NCI-H2029 treated with DMSO at 0.1 percent for 48 hours (cell line): ENCODE results near the gene KCNIP2.

Experiments
- DNase-seq: peaks from one replicate; lab custom pipeline; 2025; lab: John Stamatoyannopoulos, UW

Gene KCNIP2

GRCh38 chr10:101782811-101783735 lies 60.5 kb downstream of the KCNIP2 start, which contains the start of gene NPM3:
Gene NPM3 (minus strand): TSS chr10:101783446. CDS start chr10:101783390, 56 bp downstream.
- DNase-seq: no peak

DNA sequence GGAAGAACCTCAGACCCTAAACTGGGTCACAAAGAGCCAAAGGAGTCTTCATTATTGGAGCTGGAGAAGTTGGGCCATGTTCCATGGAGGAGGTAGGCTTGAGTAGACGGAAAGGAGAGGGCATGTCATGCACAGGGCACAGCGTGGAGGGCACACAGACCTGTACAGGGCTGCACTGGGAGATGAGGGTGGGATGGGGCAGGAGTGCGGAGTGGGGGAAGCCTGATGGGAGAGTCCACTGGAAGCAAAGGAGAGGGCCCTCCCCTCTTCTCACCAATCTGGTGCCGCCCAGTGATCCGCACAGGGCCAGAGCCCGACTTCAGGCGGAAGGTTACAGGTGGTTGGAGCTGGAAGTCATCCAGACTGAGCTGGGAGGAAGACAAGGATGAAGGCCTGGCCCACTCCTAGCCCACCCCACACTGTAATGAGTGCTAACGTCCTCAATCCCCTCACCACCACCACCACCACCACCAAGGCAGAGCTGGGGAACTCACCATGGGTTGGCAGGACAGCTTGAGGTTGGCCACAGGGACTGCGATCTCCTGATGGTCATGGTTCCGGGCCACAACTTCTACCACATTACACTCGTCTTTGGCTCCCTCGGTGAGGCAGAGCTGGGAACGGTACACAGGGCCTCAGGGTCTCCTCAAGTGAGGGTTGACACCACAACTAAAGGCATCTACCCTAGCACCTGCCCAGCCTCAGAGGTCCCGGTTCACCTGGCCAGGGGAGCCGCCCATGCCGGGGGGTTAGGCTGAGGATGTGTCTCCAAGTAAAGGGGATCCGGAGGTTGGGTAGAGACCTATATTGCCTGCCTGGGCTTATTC lies 61.4 kb downstream of the KCNIP2 start:
- DNase-seq: no peak

- no peak for DNase-seq
These were observed 62.0 kb downstream of the KCNIP2 start for GRCh38 chr10:101781655-101781983.

DNA sequence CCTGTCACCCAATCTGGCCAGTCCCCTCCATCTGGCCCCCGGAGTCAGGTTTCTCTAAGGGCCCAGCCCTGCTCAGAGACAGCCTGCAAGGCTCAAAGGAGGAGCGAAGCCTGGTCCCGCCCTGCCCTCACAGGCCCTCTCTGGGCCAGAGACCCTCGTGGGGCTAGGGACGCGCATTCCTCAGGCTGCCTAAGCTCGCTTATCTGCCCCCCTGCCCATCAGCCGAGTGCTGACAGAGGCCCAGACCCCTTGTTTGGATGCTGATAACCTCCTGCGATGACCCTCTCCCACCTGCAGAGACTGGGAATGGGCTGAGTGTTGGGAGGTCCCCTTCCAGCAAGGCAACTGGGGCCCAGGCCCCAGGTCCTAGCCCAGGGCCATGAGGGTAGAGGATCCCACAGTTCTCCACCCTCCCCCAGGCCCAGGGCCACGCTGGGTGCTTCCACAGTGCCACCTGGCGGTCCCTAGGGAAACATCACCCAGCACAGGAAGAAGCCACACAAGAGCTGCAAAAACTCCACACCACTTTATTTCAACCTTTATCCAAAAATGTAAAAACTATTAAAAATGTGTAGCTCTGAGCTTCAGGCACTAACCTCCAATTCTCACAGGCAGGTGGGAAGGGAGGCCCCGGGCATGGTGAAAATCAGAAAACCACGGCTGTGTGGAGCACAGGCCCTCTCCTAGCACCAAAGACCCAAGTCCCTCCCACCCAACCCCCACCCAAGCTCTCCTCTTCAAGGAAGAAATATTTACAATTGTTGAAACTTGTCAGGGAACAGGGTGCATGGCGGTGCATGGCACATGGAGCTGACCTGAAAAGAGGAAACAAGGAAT lies 62.6 kb downstream of the KCNIP2 start:
- peak; percentile 7 for DNase-seq

DNA sequence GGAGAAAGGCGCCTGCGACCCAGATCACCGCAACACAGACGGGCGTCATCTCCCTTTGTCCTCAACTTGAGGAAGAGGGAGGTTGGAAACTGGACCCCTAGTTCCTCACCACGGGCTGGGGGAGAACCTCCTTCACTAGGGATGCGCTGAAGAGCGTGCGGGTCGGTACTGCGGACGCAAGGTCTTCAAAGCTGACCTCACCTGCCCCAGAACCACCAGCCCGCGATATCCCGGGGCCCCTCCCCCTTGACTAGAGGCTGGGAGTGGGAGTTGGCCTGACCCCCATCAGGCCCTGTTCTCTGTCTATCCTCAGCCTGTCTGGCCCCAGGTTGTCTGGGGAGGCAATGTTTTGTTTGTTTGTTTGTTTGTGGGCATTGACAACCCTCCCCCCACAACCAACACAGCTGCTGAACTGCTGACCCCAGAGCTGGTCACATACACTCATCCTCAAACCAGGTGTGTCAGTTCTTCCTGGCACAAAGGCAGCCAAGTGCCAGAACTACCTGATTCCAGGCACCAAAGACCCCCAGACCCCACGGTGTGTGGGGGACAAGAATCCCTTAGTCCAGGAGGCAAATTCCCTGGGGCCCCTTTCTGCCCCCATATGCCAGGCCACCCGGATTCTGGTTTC lies 63.3 kb downstream of the KCNIP2 start:
- no peak for DNase-seq

DNA sequence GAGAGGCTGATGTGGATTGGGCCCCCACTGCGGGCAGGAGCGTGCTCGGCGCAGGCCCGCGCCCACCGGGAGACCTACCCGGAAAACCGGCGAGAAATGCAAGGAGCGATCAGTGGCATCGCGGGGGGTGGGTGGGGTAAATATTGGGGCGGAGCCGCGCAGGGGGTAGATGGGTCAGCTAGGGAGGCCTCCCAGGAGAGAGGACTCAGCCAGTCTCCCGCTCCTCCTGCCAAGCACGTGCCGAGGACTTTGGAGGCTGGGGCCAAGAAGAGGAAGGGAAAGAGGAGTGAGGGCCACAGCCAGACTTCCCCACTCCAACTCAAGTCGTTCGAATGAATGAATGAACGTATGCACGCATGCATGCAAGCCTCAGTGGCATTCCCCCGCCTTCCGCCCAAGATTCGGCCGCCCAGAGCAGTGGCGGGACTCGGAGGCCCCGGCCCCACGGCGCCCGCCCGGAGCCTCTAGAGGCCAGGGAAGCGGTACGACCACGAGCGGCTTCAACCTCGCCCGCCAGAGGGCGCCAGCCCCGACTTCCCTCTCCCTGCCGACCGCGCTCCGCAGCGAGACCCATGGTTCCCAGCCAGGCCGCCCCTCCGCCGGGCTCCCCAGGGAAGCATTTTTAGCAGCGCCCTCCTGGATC lies 63.9 kb downstream of the KCNIP2 start:
- no peak for DNase-seq

- no peak for DNase-seq
These were observed 64.6 kb downstream of the KCNIP2 start for GRCh38 chr10:101778781-101779543.

DNA sequence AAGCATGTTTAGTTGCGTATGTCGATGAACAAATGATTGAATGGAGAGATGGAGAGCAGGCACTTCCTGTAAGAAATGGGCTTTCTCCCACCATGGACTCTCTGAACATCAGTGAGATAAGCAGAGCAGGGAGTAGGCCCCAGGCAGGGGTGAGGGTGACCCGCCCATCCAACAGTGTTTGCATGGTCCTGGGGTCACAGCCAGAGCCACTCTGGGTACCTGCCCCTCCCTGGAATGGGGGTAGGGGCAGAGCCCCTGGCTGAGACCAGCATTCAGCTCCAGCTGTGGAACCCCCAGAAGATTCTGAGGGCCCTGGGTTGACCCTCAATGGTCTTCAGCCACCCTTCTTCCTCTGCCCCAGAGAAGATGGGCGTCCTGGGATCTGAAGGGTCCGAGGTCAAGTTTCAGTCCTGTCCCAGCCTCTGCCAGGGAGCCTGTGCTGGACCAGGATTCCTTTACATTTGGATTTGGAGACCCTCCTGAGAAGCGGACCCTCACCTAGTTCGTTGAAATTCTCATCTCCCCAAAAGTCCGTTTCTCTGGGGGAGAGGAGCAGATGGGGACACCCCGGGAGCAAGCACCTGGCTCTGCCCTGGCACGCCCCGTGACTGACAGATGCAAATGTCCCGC lies 65.3 kb downstream of the KCNIP2 start:
- DNase-seq: no peak

- no peak for DNase-seq
These were observed 65.9 kb downstream of the KCNIP2 start for GRCh38 chr10:101777619-101778145.

DNA sequence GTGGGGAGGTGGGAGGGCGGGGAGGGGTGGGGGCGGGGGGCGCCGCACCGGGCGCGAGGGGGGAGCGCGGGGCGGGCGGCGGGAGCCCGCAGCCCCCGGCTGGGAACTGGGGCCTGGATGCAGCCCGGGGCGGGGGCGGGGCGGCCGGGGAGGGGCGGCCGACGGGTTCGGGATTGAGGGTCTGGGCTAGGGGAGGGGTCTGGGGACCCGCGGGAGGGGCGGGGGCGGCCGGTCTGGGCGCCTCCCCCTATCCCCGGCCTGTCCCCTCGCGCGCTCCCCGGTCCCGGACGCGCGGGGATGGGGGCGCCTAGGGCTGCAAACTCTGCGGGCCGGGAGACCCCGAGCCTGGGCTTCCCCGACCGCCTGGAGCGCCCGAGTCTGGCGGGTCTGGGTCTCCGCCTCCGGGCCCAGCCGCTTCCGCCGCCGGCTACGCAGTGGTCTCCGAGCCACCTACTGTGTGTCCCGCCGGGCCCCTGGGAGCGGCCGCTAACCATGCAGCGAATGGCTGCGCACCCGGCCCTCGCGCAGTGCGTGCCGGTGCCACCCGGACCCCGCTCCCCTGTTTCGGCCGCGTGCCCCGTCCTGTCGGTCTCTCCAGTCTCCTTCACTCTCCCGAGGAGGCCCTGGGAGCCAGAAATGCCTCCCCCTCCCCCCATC lies 67.3 kb downstream of the KCNIP2 start:
- no peak for DNase-seq
